ENCODE data around the gene CLP1.
"Not testable (repeated sequence)": the region's sequence is repeated elsewhere in the genome, so short reads cannot be mapped to it uniquely, and the experiment has no call there.

The CLP1 gene

DNA sequence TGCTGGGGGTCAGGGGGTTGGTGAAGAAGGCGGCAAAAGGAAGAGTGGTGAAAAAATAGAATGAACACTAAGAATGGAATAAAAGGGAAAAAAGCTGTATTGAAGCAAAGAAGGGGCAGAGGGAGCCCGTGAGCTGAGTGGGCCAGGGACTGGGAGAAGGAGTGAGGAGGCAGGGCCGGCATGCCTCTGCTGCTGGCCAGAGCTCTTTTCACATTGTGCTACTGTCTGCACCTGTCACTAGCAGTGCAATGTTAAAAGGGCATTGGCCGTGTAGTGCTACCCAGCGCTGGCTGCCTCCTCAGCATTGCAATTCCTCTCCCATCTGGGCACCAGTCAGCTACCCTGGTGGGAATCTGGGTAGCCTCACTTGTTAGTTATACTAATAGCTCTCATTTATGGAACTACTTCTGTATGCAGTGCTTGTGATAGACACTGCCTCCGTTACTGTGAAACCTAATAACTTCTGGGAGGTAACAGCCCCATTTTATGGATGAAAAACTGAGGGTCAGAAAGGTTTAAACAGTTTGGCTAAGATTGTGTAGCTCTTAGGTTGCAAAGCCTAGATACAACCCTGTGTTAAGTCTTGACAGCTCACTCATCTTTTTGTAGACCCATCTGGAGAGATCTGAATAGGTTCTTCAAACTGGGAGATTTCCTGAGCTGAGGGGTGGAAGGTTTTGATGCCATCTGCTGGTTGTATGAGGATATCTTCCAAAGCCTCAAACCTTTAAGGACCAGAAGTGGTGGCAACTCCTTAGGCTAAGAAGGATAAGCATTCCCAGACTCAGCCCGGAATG is 16.4 kb upstream of the CLP1 start:
- no peak for DNase-seq (ENCODE audit: low spot score)

- no peak for DNase-seq (ENCODE audit: low spot score)
Observed at GRCh38 chr11:57643802-57644201, 13.8 kb upstream of the CLP1 start.

- peak; percentile 52 for DNase-seq (ENCODE audit: low spot score)
Observed at GRCh38 chr11:57644748-57645688, 12.5 kb upstream of the CLP1 start.

DNA sequence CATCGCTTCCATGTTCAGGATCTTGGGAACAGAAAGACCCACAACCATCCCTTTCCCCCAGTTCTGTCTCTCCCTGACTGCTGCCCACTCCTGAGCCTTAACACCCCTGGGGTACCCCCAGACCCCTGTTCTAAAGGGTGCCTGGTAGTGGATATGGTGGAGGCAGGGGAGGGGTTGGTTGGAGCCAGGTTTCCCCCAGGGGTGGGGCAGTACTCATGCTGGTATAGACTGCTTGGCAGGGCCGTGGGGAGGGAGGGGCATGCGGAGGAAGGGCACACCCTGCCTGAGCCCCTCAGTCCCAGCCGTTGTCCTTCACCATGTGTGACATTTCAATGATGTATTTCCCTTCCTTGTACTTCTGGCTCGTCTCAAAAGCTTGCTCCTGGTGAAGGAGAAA is 11.9 kb upstream of the CLP1 start:
- no peak for DNase-seq (ENCODE audit: low spot score)

GRCh38 chr11:57646194-57646798 is 11.3 kb upstream of the CLP1 start:
- no peak for DNase-seq (ENCODE audit: low spot score)

DNA sequence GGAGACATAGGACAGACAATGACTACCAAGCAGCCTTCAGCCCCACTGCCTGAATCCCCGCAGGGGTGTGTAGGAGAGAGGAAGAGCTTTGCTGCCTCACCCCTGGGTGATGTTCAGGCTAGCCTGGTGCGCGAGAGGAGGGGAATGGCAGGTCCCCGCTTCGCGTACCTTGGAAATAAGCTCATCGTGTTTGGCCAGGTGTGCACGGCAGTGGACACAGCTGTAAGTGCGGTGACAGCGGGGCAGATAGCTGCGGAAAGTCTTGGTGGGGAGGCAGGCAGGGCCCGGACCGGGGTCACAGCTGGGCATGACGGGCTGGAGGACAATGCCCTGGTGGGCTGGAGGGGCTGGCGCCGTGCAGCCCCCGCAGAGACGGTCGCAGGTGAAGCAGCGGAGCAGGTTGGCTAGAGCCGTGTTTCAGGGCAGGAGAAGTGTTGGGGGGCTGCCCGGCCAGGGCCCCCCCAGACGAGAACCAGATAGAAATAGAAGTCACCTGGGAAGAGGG is 10.7 kb upstream of the CLP1 start:
- peak; percentile 27 for DNase-seq (ENCODE audit: low spot score)

GRCh38 chr11:57647372-57647771 is 10.2 kb upstream of the CLP1 start:
- no peak for DNase-seq (ENCODE audit: low spot score)

DNA sequence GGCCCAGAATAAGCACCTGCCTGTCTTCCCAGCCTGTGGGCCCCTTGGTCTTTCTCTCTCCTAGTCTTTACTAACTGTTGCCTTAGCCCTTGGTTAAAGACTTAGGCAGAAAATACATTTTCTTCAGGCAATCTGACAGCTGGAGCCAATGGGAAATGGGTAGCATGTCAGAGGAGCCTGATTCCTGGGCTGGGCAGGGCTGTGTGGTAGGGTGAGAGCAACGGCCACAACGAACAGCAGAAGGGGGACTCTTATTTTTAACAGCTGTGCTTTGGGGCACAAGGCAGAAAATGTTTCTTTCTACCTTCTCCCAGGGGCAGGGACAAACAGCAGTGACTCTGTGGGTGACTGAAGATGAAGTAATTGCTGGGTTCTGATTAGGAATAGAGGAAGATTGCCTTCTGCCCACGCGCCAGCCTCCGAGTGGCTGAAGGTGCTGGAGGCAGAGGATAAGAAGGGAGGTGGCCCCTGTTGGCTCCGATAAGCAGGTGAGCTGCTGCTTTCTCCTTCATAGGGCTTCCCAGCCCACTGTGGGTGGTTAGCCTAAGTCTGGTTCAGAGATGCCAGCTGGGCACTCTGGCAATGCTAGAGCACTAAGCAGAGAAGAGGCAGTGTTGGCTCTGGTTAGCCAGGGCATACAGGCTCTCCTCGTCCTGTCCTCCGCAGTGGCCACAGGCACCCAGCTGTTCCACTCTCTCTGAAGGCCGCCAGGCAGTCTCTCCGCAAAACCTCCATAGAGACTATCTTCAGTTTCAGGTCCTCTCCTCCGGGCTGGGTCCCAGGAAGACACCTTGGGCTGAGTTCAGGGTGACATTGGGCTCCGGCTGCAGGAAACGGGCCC is 9.4 kb upstream of the CLP1 start:
- DNase-seq (ENCODE audit: low spot score), result no peak

DNA sequence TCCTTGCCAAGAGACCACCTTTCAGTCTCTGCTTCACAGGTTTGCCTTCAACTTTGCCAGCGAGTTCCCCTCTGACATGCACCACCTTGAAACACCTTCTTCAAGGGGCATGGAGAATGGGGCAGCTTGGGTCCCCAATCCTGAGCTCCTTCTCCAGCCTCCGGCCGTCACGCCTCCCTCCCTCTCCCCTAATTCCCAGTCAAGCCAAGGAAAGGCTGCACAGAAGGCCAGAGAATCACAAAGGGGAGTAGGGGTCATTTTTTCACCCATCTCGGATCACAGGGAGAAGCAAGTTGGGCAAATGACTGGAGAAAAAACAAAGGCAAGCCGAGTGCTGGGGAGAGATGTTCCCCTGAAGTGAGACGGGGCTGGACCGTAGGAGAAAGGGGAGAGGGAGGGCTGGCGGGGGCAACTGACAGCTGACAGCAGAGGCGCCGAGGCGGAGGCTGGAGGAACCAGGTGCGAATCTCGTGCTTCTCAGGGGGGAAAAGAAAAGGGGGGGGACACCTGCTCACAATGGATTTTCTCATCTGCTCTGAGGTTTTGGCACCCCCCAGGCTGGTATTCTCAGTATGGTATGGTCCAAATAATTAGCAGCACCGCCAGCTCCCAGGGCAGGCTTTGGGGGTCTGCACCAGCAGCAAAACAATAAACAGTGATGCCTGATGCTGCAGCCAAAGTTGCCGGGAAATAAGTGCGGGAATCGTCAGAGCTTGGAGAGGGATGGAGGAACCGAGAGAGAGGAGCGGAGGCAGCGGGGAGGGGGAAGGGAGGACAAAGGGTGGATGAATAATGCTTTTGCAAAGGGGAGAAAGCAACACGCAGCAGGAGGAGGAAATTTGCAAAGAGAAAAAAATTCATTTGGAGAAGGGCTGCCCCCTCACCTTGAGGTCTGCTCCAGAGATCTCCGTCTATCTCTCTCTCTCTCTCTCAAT is 8.5 kb upstream of the CLP1 start:
- DNase-seq (ENCODE audit: low spot score), result no peak

- peak; percentile 50 for DNase-seq (ENCODE audit: low spot score)
Observed at GRCh38 chr11:57649826-57650738, 7.5 kb upstream of the CLP1 start, which contains the start of gene YPEL4. Gene YPEL4 (minus strand): TSS chr11:57649912. CDS start chr11:57647107, 2,805 bp downstream.

DNA sequence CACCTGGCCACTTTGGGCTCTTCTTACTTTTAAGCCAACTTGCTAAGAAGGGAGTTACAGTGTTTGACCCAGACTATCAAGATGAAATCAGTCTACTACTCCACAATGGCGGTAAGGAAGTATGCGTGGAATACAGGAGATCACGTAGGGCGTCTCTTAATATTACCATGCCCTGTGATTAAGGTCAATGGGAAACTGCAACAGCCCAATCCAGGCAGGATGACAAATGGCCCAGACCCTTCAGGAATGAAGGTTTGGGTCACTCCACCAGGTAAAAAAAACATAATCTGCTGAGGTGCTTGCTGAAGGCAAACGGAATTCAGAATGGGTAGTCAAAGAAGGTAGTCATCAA is 6.8 kb upstream of the CLP1 start:
- no peak for DNase-seq (ENCODE audit: low spot score)

DNA sequence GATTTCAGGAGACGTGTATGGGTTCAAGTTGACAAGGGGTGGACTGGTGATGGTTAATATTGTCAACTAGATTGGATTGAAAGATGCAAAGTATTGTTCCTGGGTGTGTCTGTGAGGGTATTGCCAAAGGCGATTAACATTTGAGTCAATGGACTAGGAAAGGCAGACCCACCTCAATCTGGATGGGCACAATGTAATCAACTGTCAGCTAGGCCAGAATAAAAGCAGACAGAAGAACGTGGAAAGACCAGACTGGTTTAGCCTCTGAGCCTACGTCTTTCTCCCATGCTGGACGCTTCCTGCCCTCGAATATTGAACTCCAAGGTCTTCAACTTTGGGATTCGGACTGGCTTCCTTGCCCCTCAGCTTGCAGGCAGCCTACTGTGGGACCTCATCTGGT is 6.2 kb upstream of the CLP1 start:
- no peak for DNase-seq (ENCODE audit: low spot score)

DNA sequence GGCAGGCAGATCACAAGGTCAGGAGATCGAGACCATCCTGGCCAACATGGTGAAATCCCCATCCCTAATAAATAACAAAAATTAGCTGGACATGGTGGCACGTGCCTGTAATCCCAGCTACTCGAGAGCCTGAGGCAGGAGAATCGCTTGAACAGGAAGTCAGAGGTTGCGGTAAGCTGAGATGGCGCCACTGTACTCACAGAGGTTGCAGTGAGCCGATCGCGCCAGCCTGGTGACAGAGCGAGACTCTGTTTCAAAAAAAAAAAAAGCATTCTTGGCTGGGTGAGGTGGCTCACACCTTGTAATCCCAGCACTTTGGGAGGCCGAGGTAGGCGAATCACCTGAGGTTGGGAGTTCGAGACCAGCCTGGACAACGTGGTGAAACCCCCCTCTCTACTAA is 5.3 kb upstream of the CLP1 start:
- not testable (repeated sequence) for DNase-seq (ENCODE audit: low spot score)

GRCh38 chr11:57652662-57653061 is 4.9 kb upstream of the CLP1 start:
- DNase-seq (ENCODE audit: low spot score), result no peak

DNA sequence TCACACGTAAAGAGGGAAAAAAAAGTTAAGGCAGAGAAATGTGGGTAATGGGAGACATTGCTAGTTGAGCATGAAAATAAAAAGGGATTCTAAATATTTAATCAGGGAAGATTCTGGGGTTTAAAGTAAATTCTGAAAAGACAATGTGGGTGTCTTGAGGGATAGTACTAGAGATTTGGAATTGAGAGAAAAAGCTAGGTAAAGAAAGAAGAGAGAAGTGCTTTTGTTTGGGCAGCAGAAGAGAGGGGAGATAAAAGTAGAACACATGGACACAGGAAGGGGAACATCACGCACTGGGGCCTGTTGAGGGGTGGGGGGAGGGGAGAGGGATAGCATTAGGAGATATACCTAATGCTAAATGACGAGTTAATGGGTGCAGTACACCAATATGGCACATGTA is 4.4 kb upstream of the CLP1 start:
- no peak for DNase-seq (ENCODE audit: low spot score)

DNA sequence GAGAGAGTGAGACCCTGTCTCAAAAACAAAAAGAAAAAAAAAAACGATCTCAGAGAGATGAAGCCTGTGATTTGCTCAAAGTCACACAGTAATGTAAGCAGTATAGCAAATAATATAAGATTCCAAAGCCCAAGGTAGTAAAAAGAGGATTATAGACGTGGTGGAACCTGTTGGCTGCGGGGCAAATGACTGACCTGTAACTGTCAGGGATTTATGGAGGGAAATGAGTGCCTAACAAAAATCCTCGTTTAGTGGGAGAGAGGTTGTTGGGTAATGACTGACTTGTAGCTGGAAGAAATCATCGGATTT is 723 bp upstream of the CLP1 start:
- no peak for DNase-seq (ENCODE audit: low spot score)

DNA sequence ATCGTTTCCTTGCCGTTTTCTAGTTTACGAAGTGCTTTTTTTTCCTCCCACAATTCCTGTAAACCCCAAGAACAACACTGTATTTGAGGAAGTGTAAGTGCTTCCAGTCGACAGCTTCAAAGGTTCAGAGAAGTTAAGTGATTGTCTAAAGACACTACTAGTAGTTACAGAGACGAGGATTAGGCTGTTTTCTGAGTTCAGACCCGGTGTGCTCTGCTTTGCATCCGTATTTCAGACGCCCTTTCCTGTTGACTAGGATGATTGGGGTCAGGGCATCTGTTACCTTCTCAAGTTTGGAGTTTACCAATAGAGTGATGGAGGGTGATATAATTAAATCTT is 430 bp downstream of the CLP1 start:
- no peak for DNase-seq (ENCODE audit: low spot score)

- no peak for DNase-seq (ENCODE audit: low spot score)
Observed at GRCh38 chr11:57659669-57660068, 2.1 kb downstream of the CLP1 start.

GRCh38 chr11:57662893-57663292 is 5.3 kb downstream of the CLP1 start:
- DNase-seq (ENCODE audit: low spot score), result no peak

DNA sequence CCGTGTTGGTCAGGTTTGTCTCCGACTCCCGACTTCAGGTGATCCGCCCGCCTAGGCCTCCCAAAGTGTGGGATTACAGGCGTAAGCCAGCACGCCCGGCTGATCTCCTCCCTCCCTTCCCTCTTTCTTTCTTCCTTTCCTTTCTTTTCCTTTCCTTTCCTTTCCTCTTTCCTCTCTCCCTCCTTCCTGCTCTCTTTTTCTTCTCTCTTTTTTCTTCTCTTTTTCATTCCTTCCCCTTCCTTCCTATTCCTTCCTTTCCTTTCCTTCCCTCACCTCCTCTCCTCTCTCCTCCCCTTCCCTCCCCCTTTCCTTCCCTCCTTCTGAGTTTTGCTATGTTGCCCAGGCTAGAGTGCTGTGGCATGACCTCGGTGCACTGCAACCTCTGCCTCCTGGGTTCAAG is 6.4 kb downstream of the CLP1 start:
- no peak for DNase-seq (ENCODE audit: low spot score)
